ENCODE results near the gene PDX1. TPM values are rescaled to one million over a fixed set of nuclear protein-coding genes. Genes with fewer than 3 reads are reported as not detected.

The PDX1 gene
- total RNA-seq, 1 experiment from 2014 or later = not detected

DNA sequence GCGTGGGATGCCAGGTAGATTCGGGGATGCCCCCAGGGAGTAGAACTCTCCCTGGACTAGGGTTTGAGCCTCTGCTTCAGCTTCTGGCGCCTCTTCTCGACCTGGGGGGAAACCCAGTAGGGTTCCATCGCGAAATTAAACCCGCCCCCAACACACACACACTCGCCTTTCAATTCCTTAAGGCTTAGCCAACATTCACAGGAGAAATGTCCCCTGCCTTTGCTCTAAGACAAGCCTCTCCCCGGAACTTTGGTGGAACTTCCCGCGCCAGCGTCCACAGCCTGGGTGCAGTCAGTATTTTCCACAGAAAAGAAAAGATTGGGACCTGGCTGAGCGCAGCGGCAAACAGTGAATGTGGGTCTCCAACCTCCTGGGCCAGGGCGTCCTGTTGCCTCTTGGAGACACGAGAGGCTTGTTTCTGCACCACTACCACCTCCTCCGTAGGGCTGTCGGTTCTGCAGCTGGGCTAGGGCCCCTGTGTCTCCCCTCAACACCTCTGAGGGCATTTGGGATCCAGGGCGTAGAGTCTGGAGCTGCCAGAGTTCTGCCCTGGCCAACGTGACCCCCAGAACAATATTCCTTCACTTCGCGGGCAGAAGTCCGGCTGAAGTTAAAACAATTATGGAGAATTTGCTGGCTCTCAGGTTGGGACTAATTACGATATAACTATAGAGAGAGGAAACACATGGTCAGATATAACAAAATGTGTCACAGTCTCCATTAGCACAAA, 3.2 kb downstream of the PDX1 start:
- DNase-seq (ENCODE audit: low read depth) = no peak

DNA sequence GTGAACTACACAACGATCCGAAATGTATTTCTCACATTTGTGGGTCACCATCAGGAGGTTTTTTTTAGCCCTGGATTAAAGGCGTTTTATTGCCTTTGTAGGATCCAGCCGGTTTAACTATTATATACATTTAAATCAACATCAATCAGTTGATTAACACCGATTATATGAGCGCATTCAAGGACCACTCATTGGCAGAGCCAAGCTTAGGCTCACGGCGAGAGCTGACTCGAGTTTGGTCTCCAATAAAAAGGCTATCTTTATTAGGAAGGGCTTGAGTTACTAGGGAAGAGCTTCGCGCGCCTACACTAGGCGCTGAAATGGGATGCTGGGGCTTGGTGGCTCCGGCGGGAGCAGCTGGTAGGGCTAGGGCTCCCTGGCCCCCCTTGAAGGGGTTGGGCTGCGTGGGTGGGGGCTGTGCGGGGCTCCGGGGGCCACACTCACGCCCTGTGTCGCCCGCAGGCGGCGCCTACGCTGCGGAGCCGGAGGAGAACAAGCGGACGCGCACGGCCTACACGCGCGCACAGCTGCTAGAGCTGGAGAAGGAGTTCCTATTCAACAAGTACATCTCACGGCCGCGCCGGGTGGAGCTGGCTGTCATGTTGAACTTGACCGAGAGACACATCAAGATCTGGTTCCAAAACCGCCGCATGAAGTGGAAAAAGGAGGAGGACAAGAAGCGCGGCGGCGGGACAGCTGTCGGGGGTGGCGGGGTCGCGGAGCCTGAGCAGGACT, 4.2 kb downstream of the PDX1 start:
- DNase-seq (ENCODE audit: low read depth) = no peak

DNA sequence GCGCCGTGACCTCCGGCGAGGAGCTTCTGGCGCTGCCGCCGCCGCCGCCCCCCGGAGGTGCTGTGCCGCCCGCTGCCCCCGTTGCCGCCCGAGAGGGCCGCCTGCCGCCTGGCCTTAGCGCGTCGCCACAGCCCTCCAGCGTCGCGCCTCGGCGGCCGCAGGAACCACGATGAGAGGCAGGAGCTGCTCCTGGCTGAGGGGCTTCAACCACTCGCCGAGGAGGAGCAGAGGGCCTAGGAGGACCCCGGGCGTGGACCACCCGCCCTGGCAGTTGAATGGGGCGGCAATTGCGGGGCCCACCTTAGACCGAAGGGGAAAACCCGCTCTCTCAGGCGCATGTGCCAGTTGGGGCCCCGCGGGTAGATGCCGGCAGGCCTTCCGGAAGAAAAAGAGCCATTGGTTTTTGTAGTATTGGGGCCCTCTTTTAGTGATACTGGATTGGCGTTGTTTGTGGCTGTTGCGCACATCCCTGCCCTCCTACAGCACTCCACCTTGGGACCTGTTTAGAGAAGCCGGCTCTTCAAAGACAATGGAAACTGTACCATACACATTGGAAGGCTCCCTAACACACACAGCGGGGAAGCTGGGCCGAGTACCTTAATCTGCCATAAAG, 4.8 kb downstream of the PDX1 start:
- DNase-seq (ENCODE audit: low read depth) = no peak

DNA sequence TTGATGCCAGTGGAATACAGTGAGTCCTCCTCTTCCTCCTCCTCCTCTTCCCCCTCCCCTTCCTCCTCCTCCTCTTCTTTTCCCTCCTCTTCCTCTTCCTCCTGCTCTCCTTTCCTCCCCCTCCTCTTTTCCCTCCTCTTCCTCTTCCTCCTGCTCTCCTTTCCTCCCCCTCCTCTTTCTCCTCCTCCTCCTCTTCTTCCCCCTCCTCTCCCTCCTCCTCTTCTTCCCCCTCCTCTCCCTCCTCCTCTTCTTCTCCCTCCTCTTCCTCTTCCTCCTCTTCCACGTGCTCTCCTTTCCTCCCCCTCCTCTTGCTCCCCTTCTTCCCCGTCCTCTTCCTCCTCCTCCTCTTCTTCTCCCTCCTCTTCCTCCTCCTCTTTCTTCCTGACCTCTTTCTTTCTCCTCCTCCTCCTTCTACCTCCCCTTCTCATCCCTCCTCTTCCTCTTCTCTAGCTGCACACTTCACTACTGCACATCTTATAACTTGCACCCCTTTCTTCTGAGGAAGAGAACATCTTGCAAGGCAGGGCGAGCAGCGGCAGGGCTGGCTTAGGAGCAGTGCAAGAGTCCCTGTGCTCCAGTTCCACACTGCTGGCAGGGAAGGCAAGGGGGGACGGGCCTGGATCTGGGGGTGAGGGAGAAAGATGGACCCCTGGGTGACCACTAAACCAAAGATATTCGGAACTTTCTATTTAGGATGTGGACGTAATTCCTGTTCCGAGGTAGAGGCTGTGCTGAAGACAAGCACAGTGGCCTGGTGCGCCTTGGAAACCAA, 5.6 kb downstream of the PDX1 start:
- DNase-seq (ENCODE audit: low read depth) = no peak

DNA sequence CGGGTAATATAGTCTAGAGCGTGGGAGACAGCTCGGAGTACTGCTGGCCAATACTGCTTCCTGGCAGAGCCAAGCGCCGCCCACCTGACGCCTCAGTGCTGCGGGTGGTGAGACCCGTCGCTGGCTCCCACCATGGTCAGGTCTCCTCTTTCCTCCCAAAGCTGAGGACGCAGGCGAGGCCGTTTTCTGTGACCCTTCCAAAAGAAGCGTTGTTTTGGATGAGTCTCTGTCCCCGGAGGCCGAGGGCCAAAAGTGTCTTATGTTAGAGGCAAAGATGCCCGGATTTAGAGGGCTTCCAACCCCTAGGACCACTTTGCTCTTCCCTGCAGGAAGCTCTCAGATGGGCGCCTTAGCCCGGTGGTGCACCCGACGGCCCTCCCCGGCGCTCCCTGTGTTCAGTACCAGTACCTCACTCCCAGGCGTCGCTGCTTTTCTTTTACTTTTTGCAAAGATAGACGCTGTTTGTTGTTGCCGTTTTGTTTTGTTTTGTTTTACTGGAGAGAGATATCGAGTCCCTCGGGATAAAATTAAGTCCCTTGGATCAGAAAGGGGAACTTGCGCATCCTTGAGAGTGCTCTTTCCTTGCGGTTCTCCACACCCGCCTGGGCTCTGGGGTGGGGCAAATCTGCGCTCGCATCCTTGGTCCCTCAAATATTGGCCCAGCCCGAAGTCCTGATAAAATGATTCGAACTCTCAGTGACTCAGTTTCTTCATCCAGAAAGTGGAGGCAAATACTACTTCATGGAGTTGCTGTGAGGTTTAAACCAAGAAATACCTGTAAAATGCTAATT, 7.0 kb downstream of the PDX1 start:
- DNase-seq (ENCODE audit: low read depth) = no peak

DNA sequence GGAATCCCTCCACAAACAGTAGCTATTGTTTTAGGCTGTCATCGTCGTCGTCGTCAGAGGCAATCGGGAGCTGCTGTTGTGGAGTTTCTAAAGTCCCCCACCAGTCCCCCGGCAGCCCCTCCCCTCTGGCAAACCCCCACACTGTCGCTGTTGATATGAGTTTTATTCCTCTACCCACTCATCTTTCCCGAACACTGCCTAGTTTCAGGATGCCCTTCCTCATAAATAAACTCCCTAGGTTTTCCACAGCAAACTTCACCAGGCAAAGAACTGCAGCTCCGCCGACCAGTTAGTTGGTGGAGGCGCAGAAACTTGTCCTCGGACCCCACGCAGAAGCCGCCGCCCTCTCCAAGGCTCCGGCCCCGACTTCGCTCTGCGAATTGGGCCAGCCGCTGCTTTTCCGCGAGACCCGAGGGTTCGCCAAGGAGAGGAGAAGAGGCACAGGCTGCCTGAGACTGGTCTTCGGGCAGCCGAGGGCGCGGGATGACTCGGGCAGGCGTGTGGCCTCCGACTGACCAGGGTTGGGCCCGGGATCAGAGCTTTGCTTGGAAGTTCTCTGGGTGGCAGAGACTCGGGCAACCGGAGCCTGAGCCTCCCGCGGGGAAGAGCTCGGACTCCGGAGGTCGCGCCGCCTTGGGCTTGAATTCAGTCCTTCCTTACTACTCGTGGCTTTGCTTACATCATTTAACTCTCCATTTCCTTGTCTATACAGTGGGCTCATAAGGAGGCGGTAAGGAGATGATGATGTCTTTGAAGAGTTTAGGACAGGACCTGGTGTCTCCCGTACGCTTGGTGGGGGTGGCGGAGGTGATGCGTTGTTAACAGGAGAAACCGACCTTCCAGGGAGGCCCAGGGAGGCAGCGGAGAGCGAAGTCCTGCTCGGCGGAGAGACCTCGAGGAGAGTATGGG, 7.9 kb downstream of the PDX1 start:
- no peak for DNase-seq (ENCODE audit: low read depth)

DNA sequence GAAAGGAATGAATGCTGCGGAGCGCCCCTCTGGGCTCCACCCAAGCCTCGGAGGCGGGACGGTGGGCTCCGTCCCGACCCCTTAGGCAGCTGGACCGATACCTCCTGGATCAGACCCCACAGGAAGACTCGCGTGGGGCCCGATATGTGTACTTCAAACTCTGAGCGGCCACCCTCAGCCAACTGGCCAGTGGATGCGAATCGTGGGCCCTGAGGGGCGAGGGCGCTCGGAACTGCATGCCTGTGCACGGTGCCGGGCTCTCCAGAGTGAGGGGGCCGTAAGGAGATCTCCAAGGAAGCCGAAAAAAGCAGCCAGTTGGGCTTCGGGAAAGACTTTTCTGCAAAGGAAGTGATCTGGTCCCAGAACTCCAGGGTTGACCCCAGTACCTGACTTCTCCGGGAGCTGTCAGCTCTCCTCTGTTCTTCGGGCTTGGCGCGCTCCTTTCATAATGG, 8.6 kb downstream of the PDX1 start:
- no peak for DNase-seq (ENCODE audit: low read depth)

DNA sequence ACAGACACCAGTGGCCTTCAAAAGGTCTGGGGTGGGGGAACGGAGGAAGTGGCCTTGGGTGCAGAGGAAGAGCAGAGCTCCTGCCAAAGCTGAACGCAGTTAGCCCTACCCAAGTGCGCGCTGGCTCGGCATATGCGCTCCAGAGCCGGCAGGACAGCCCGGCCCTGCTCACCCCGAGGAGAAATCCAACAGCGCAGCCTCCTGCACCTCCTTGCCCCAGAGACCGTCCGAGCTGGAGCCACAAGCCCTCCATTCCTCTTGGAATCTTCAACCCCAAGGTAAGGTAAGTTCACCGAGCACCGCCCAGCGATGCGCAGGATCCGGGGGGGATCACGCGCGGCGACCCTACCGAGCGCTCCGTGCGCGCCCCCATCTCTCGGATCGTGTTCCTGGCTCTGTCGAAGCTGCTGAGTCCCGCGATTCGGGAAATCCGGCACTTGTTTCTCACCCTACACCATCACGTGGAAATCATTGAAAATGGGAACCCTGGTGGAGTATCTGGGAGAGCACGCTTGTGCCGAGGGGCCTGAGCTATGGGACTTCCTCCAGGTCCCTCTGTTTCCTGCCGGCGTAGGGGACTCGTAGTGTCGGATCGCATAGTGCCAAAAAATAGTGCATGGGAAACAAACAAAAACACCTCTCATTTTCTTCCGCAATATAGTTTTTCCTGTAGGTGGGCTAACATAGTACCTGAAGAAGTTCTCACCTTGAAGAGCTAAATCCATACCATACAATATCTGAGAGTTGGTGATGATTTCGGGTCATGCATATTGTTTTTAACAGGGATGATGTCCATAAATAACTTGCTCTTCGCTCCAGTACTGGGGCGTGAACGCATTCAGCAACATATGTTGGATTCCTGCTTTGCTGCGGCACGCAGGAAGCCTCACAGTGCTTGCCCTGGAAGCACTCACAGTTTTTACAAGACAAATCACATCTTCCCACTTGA, 9.3 kb downstream of the PDX1 start:
- no peak for DNase-seq (ENCODE audit: low read depth)

DNA sequence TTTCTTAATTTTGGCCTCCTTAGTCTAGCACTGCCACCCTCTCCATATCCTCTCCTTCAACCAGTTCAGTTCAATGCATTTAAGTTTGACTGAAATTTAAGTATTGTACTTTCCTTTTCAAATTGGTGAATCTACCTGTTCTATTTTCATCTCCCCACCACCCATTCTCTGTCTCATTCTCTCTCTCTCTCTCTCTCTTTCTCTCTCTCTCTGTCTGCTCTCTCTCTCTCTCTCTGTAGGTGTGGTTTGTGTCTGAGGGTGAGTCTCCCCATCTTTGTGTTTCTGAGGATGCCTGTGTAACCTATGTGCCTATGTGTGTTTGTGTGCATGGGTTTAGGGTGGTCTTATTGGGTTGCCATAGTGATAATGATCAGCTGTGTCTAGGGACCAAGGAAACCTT, 10.1 kb downstream of the PDX1 start:
- DNase-seq (ENCODE audit: low read depth) = no peak

DNA sequence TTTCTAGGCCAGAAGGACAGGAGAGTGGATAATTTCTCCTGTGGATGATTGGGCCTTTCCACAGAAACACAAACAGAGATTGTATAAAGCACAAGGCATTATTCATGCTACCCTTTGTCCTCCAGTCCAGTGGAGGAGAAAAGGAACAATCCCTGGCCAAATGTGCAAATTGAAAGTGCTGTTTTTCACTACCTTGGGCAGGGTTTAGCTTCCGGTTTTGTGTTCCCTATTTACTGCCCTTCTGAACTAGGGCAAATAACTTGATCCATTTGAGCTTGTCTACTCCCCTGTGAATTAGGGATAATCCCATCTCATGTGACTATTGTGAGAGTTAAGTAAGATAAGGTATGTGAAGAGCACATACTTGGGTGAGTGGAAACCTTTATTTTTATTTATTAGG, 13.3 kb downstream of the PDX1 start:
- DNase-seq (ENCODE audit: low read depth) = no peak

DNA sequence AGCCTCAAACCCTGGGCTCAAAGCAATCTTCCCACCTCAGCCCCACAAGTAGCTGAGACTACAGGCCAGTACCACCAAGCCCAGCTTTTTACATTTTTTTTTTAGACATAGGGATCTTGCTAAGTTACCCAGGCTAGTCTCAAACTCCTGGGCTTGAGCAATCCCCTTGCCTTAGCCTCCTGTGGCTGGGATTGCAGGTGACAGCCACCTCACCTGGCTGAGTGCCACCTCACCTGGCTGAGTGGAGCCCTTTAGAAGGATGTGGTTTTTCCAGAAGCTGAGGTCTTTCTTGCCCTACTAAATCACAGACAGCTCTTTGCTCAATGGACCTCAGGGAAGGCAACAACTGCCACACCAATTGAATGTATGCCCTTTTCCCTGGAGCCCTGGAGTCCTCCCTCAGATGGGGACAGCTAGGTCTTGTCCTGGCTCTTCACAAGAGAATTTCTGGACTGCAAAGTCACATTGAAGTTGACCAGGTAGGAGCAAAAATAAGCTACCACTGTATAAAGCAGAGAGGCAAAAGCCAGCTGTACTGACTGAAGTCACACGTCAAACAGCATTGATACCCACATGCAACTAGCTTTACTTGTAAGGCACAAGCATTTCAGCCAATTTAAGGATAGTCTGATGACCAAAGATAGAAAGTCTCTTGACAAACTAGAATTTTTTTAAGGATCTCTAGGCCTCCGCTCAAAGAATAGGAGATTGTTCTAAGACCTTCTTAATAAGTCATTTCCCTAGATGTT, 14.0 kb downstream of the PDX1 start:
- DNase-seq (ENCODE audit: low read depth) = no peak

DNA sequence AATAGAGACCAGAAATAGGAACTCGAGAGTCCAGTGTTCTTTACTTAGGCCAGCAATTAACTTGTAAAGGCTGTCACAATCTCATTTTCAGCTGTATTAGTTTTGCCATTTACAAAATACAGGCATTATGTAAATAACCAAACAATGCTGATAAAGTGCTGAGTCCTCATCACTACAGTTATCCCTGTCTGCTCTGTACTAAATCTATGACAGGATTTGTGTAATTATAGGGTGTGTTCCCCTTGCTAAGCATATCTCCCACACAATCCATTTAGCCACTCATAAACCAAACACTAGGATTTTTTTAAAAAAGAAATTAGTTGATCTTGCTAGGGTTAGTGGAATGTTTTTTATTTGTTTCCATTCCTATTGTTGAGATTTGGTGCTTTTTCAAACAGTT, 23.2 kb downstream of the PDX1 start:
- no peak for DNase-seq (ENCODE audit: low read depth)

DNA sequence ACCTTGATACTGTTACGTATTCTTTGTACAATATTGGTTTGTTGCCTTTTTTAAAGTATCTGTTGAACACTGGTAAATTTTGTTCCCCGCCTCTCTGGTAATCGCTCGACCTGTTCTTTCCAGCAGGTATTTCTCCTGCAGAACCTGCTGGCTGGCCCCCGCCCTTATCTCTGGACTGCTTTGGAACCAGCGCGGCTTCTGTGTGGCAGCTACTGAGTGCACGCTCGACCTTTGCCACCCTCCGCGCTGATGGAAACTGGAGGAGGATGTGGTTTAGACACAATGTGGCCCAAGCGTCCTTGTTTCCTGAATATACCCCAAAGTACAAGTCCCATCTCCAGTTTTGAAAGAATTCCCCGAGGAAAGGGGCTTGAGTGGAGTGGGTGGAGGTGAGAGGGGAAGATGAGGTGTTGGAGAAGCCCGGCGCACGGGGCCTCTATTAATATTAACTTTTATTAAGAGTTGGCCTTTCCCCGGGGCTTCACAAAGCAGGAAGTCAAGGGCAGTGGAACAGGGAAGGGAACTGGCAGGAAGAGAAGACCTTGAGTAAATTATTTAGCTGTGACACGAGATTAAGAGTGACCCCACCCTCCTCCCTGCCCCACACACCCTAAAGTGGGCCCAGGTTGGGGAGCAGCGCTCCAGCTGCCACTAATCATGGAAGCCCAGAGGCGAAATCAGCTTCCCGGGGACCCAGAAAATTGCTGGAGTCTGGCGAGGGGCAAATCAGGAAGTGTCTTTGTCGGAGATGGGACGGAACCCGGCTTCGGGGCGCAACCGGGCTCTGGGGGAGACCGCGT, 33.3 kb downstream of the PDX1 start:
- DNase-seq (ENCODE audit: low read depth) = no peak

DNA sequence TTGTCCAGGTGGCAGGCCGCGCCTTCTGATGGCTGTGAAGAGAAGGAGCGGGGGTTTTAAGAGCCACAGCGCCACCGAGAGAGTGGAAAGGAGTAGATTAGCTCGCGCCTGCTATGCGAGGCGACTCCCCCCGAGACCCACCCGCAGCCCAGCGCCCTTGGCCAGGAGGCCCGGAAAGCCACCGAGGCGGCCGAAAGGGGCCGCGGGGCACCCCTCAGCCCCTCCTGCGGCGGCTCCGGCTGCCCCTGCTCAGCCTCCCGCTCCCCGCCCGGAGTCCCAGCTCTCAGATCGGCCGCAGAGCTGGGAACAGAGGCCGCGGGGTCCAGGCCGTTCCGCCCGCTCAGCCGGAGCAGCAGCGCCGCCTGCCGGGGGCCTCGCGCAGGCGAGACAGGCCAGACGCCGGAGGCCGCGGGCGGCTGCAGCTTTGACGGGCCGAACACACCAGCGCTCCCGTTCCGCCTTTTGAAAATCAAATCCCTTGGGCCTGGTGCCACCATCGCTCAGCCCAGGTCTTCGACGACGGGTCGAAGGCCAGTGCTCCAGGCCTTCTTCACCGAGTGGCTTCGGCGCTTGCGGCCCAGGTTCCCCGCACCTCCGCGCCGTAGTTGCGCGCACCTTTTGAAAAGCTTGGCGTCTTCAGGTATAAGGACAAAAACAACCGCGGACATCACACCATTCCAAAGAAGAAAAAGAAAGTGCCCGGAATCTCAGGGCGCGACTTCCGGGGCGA, 34.0 kb downstream of the PDX1 start:
- peak; percentile 53 for DNase-seq (ENCODE audit: low read depth)

DNA sequence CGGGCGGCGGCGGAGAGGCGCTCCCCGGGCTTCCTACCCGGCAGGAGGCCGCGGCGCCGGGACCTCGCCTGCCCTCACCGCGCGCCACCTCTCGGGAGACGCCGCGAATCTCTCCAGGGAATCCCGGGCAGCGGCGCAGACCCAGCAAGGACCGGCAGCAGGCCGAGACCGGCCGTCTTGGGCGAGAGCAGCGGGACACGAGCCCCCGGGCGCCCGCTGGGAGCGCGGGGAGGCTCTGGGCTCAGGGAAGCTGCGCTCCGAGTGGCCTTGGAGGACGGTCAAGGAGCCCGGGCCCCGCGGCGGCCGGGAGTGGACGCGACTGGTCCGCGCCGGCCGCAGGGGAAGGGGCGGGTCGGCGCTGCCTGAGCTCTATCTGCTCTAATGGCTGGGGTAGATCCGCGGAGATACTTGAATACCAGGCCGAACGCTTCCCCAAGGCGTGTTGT, 34.6 kb downstream of the PDX1 start:
- no peak for DNase-seq (ENCODE audit: low read depth)

DNA sequence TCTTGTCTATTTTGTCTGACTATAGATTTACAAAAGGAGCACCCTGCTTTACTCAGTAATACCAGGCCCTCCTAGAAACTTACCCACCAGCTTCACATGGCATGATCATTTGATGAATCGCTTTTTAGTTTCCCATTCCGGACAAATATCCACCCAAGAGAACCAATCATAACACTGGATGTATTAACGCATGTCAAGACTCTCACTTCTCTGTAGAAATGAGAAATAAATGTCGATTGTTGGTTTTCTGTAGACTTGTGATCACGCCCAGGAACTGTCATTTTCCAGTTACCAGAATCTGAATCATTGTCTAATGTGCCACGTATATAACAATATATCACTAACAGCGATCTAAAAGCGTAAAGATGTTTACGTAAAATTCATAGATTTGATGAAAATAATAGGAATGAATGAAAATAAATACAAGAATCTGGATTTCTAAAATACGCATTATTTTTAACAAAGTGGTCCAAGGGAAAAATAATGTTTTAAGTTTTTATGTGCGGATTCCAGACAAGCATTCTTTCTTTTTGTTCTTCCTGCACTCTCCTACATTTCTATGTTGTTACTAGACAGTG, 35.3 kb downstream of the PDX1 start:
- DNase-seq (ENCODE audit: low read depth) = no peak
